Measurements from ENCODE around the gene PFDN1.

PFDN1 gene

DNA sequence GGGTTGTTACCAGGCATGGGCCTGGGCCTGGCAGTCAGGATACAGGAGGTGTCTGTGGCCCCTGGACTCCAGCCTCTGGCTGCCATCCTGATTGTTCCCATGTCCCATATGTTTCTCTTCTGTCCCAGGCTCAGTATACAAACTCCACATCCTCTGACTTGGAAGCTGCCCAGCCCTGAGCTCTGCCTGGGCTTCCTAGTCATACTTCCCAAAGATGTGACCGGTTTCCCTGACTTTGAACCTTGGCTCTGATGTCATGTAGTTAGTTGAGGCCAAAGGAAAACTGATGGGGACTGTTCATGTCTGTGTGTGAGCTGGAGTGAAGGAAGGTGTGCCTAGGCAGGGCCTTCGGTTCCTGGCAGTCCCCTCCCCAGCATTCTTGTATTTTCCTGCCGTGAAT is 77.5 kb downstream of the PFDN1 start:
- TF ChIP-seq, protein P1, sequence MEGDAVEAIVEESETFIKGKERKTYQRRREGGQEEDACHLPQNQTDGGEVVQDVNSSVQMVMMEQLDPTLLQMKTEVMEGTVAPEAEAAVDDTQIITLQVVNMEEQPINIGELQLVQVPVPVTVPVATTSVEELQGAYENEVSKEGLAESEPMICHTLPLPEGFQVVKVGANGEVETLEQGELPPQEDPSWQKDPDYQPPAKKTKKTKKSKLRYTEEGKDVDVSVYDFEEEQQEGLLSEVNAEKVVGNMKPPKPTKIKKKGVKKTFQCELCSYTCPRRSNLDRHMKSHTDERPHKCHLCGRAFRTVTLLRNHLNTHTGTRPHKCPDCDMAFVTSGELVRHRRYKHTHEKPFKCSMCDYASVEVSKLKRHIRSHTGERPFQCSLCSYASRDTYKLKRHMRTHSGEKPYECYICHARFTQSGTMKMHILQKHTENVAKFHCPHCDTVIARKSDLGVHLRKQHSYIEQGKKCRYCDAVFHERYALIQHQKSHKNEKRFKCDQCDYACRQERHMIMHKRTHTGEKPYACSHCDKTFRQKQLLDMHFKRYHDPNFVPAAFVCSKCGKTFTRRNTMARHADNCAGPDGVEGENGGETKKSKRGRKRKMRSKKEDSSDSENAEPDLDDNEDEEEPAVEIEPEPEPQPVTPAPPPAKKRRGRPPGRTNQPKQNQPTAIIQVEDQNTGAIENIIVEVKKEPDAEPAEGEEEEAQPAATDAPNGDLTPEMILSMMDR (IDR thresholded peaks at IDR 0.05; ENCODE audit: borderline replicate concordance, control extremely low read depth, extremely low read depth, insufficient read depth, missing control alignments) = no peak
- in situ Hi-C loops (cut with MboI; ENCODE audit: low sequenced_read_pairs, unreplicated experiment) = loop anchor here (25.0 kb wide), 1 partner anchor 487 kb away; the partner anchor contains the start of gene ZMAT2

GRCh38 chr5:140224658-140225057 is 78.2 kb downstream of the PFDN1 start:
- DNase-seq (ENCODE audit: low spot score) = no peak
- TF ChIP-seq, protein P1 (IDR thresholded peaks at IDR 0.05; ENCODE audit: borderline replicate concordance, control extremely low read depth, extremely low read depth, insufficient read depth, missing control alignments) = no peak
- in situ Hi-C loops (cut with MboI; ENCODE audit: low sequenced_read_pairs, unreplicated experiment) = loop anchor here (25.0 kb wide), 1 partner anchor 488 kb away; the partner anchor contains the start of gene ZMAT2

More for the DNA sequence above, 77.5 kb downstream of the PFDN1 start:
- no peak for DNase-seq (ENCODE audit: low spot score)

DNA sequence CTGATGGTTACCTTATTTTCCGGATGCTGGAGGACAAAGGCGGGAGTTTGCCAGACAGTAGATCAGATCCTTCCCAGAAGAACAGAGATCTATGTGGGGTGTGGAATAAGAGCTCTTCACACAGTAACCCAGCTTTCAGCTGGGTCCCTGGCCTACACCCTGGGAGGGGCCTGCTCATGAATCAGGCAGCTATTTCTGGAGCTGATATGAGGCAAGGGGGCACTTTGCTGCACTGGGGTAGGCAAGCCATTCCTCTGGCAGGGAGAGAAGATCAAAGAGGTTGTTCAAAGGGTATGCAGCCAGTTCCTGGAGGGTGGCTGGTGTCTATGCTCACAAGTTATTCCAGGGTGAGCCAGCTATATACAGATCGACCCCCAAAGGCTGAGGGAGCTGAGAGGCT is 79.3 kb downstream of the PFDN1 start:
- in situ Hi-C loops (cut with MboI; ENCODE audit: low sequenced_read_pairs, unreplicated experiment) = no loop called here
- no peak for DNase-seq (ENCODE audit: low spot score)
- TF ChIP-seq, protein P1 (IDR thresholded peaks at IDR 0.05; ENCODE audit: borderline replicate concordance, control extremely low read depth, extremely low read depth, insufficient read depth, missing control alignments) = no peak

DNA sequence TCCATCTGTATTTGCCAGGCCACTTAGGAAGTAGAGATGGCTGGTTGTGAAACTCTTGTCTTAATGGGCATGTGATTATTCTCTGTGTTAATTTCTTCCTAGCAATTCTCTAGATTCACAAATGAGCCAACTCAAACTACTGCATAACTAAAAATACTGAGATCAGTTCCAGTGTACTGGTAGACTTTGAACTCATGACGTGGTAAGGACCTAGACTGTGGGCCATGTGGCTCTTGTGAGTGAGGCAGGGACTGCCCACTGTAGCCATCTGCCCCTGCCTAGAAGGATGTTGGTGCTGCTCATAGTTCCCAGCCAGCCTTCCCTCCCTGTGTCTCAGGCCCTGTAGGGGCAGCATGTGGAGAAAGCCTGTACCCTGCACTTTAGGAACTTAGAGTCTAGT is 80.5 kb downstream of the PFDN1 start:
- TF ChIP-seq, protein P1 (IDR thresholded peaks at IDR 0.05; ENCODE audit: borderline replicate concordance, control extremely low read depth, extremely low read depth, insufficient read depth, missing control alignments) = no peak
- in situ Hi-C loops (cut with MboI; ENCODE audit: low sequenced_read_pairs, unreplicated experiment) = no loop called here
- no peak for DNase-seq (ENCODE audit: low spot score)

DNA sequence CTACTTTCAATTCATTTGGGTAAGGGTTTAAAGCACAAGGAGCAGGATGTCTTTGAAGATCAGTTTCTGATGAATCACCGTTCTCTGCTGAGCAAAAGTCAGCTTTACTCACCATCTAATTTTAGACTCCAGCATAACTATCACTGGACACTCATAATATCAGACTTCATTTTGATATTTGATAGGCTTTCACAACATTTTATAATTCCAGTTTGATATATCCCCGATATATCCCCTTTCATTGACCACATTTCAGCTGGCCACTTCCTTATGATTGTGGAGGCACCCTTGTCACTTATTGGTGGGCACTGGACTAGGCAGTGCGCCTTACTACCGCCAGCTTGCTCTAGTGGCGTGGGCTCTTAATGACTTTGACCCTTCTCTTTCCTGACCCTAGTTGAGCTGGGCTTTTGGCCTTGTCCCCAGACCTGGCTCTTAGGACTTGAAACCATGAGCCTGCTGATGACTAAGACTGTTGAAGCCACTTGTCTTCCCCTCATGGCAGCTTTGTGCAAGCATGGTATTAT is 81.1 kb downstream of the PFDN1 start:
- in situ Hi-C loops (cut with MboI; ENCODE audit: low sequenced_read_pairs, unreplicated experiment) = no loop called here
- DNase-seq (ENCODE audit: low spot score) = no peak
- TF ChIP-seq, protein P1 (IDR thresholded peaks at IDR 0.05; ENCODE audit: borderline replicate concordance, control extremely low read depth, extremely low read depth, insufficient read depth, missing control alignments) = no peak

GRCh38 chr5:140220698-140221064 is 82.2 kb downstream of the PFDN1 start:
- TF ChIP-seq, protein P1 (IDR thresholded peaks at IDR 0.05; ENCODE audit: borderline replicate concordance, control extremely low read depth, extremely low read depth, insufficient read depth, missing control alignments) = no peak
- in situ Hi-C loops (cut with MboI; ENCODE audit: low sequenced_read_pairs, unreplicated experiment) = no loop called here
- DNase-seq (ENCODE audit: low spot score) = no peak
